Heart right ventricle (tissue), 16 donors: ENCODE results near the gene IVD. TPM values are rescaled to one million over a fixed set of nuclear protein-coding genes. Genes with fewer than 3 reads are reported as not detected.

Experiments
- ATAC-seq, 8 donors: fragments of 200-7000 bp; cut with Tn5 transposase; one replicate each; pipeline ENCODE4 v1.9.1; 2020; ENCODE audit warnings: mild to moderate bottlenecking in 8 of 8, moderate library complexity in 8 of 8, moderate number of reproducible peaks in 1 of 8
- DNase-seq, 2 donors: peaks; one replicate each; pipeline ENCODE4 v3.0.0-alpha.2; 2020
- H3K27ac ChIP-seq, 10 donors: fragments of 200-600 bp; sonication (generic) in 2 of 10; one replicate each; pipeline versions ENCODE4 v1.5.0 to v1.8.0; 2020 to 2022; ENCODE audit warnings: mild to moderate bottlenecking in 3 of 10
- H3K27me3 ChIP-seq, 7 donors: fragments of 200-600 bp; one replicate each; pipeline ENCODE4 v1.8.0; 2021 to 2022; ENCODE audit warnings: mild to moderate bottlenecking in 2 of 7
- H3K36me3 ChIP-seq, 9 donors: fragments of 200-600 bp; sonication (generic) in 1 of 9; one replicate each; pipeline versions ENCODE4 v1.5.0 to v1.8.0; 2020 to 2022; ENCODE audit warnings: mild to moderate bottlenecking in 2 of 9
- H3K4me1 ChIP-seq, 9 donors: fragments of 200-600 bp; sonication (generic) in 1 of 9; one replicate each; pipeline versions ENCODE4 v1.5.0 to v1.8.0; 2020 to 2022; ENCODE audit warnings: mild to moderate bottlenecking in 4 of 9
- H3K4me3 ChIP-seq, 10 donors: fragments of 200-600 bp; sonication (generic) in 2 of 10; one replicate each; pipeline versions ENCODE4 v1.5.0 to v1.8.0; 2020 to 2022; ENCODE audit warnings: mild to moderate bottlenecking in 7 of 10, moderate library complexity in 2 of 10
- H3K9me3 ChIP-seq, 11 donors: fragments of 200-600 bp in 10 of 11; sonication (generic) in 2 of 11; one replicate each; pipeline versions ENCODE4 v1.5.0 to v1.8.0; 2013 to 2022; ENCODE audit warnings: mild to moderate bottlenecking in 2 of 11, control low read depth in 1 of 11, moderate library complexity in 1 of 11
- WGBS, 2 donors: extraction: QIAGEN DNeasy Blood & Tissue Kit; methylation state at CpG; one replicate each; pipeline ENCODE4 v1.1.7; 2013; ENCODE audit warnings: inconsistent platforms in 1 of 2; 5-methylcytosine and 5-hydroxymethylcytosine counted together
- intact Hi-C, 10 donors: fragments of 100-400 bp; cut with DNase I; formaldehyde crosslinking; loops; one replicate each; pipeline versions ENCODE4 v1.11.1 to v1.14.2; 2022
- polyA plus RNA-seq, 2 donors: library from polyadenylated mRNA; stranded (reverse); fragments of 200-250 nt; gene quantifications; one replicate each; pipeline ENCODE4 v1.2.3, GENCODE V29; 2013
- total RNA-seq, 10 donors: library from RNA; stranded (reverse); fragmentation: NEBNext Ultra II Directional in 3 of 10; extraction: Animal tissue kit (Norgen Biotek cat#: 25700) in 3 of 10; gene quantifications; one replicate each; pipeline versions ENCODE4 v1.2.1 to v1.2.4, GENCODE V29; 2021 to 2023
- TF ChIP-seq, protein P1 (sequence below), 9 donors: fragments of 200-600 bp; sonication (generic) in 2 of 9; IDR thresholded peaks; one replicate each; pipeline versions ENCODE4 v1.5.0 to v1.8.0; 2021 to 2022; ENCODE audit warnings: antibody characterized with exemption in 9 of 9, mild to moderate bottlenecking in 5 of 9, moderate library complexity in 1 of 9
- donor health status: Arrhythmogenic right ventricular cardiomyopathy.
- donor health status: ischemic (EF 13 %, LVEDD 7.1; RV severe dilation, severe dysfunction).
- donor health status: healthy with polysubstance abuse.
- donor health status: DM: no; HTN: yes; CAD: no.
- donor health status: DM: no; HTN: no; CAD: no.
- donor health status: ischemic (EF 25% LVEDD 6.9; RV normal size, moderate dysfunction).
- donor health status: ischemic (EF 25% LVEDD 5.7; RV mildly dilated, moderate dysfunction).
- donor health status: healthy.
- donor health status: DM: yes; HTN: yes; CAD: no.
- donor health status: Ischemic cardiomyopathy.
- donor health status: ischemic (EF 35%, LVEDD 5.7; RV mildly dilated, moderate dysfunction).
- donor health status: nonischemic (EF 11% LVEDD 7.7; RV severe dilation, severe dysfunction).
- donor health status: DM: yes; HTN: yes; CAD: no.
- donor health status: PGD.
- donor health status: ischemic (EF 29% LVEDD 5.4; RV normal size, mild dysfunction).
- donor health status: nonischemic (EF 23%, LVEDD 6.1; RV moderate dilation, normal function).

The IVD gene
- total and polyA plus RNA-seq, 12 donors, result 42.2 to 143 (median 103) TPM

DNA sequence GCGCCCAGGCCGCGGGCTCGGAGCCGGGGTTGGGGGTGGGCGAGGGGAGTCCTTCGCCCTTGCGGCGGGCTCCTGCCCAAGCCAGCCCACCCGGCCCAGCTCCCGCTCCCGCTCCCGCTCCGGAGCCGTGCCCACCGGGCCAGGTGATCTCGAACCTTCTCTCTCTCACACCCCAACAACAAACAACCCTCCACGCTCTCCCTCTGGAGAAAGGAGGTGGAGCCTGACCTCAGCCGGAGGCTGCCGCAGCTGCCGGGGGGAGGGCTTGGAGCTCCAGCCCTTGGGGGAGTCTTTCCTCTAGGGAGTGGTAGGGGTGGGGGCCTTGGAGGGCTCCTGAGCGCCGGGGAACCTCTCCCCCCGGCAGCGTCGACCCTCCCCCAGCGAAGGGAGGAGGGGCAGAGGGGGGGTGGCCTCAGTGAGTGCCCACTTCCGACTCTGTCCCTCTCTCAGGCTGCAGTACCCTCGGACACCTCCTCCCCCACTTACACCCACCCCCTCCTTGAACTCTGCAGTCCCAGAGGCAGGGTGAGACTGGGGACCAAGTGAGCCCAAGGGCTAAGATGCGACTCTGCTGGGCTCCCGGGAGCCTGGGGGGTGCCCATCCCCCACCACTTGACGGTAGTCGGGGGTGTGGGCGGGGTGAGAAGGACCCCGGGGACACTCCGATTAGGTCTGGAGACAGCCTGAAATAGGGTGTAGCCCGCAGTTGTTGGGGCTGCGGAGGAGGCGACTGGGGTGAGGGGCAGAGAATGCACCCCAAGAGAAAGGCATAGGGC lies 30.7 kb downstream of the IVD start:
- TF ChIP-seq, protein P1, sequence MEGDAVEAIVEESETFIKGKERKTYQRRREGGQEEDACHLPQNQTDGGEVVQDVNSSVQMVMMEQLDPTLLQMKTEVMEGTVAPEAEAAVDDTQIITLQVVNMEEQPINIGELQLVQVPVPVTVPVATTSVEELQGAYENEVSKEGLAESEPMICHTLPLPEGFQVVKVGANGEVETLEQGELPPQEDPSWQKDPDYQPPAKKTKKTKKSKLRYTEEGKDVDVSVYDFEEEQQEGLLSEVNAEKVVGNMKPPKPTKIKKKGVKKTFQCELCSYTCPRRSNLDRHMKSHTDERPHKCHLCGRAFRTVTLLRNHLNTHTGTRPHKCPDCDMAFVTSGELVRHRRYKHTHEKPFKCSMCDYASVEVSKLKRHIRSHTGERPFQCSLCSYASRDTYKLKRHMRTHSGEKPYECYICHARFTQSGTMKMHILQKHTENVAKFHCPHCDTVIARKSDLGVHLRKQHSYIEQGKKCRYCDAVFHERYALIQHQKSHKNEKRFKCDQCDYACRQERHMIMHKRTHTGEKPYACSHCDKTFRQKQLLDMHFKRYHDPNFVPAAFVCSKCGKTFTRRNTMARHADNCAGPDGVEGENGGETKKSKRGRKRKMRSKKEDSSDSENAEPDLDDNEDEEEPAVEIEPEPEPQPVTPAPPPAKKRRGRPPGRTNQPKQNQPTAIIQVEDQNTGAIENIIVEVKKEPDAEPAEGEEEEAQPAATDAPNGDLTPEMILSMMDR (IDR thresholded peaks at IDR 0.05), result no peak
- H3K9me3 ChIP-seq, result no peaks in the 10 kb centered on the region
- H3K27me3 ChIP-seq, result peaks cover 10 to 64% (median 23%) of the 10 kb centered on the region in 7 donors
- peak overlapping the region; percentile 23 to 52 (median 48) for H3K4me3 ChIP-seq
- no peaks in the 10 kb centered on the region for H3K36me3 ChIP-seq
- H3K4me1 ChIP-seq, result peaks cover 16 to 48% (median 29%) of the 10 kb centered on the region in 9 donors
- no peak overlapping the region for H3K27ac ChIP-seq
- no peak for ATAC-seq
- intact Hi-C loops, result no loop called here
- WGBS, 2 donors, result 1 to 2% methylated on average over 32 to 39 of the region's 39 CpGs
- DNase-seq, result peak in 1 of 2 donors; percentile 27

DNA sequence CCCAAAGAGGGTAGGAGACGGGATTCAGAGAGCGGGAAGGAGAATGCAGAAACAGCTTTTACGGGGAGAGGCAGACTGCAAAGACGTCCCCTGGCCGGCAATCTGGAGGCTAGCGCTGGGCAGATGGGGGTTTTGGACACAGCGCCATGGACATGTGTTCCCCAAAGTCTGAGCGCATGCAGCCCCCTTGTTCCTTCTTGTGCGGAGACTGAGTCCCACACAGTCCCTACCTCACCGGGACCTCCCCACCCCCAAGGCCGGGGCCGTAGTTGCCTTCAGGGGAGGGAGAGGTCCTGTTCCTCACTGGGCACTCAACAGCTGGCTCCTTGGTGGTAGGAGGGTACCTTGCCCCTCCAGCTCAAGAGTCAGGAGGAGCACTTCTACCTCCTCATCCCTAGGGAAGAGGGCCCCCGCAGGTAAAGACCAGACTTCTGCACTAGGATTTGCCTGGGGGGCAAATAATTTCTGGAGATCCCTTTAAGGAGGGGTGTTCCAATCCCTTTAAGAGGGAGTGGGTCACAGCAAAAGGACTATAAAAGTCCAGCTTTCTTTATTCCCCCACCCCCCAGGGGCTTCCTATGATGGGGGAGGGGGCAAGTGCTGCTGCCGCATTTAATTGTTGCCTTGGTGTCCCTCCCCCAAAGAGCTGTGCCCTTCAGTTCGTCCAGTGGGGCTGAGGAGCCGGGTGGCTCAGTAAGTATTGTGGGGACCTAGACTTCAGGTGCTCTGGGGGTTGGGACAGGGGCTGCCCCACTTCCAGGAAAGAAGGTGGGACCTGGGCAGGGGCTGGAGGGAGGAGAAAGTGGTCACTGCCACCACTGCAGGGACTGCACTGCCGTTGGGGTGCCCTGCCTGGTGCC lies 31.5 kb downstream of the IVD start:
- intact Hi-C loops, result no loop called here
- Histone ChIP-seq H3K36me3 (no peaks in the 10 kb centered on the region), H3K27ac (no peak overlapping the region), H3K9me3 (no peaks in the 10 kb centered on the region), H3K4me3 (peak overlapping the region; percentile 23 to 52 (median 48)), H3K4me1 (peaks cover 16 to 50% (median 31%) of the 10 kb centered on the region in 9 donors), H3K27me3 (peaks cover 10 to 69% (median 23%) of the 10 kb centered on the region in 7 donors)
- ATAC-seq (no peak), DNase-seq (no peak)
- TF ChIP-seq, protein P1 (IDR thresholded peaks at IDR 0.05), result no peak
- WGBS, 2 donors, result 22 to 24% methylated on average over 17 of the region's 17 CpGs

DNA sequence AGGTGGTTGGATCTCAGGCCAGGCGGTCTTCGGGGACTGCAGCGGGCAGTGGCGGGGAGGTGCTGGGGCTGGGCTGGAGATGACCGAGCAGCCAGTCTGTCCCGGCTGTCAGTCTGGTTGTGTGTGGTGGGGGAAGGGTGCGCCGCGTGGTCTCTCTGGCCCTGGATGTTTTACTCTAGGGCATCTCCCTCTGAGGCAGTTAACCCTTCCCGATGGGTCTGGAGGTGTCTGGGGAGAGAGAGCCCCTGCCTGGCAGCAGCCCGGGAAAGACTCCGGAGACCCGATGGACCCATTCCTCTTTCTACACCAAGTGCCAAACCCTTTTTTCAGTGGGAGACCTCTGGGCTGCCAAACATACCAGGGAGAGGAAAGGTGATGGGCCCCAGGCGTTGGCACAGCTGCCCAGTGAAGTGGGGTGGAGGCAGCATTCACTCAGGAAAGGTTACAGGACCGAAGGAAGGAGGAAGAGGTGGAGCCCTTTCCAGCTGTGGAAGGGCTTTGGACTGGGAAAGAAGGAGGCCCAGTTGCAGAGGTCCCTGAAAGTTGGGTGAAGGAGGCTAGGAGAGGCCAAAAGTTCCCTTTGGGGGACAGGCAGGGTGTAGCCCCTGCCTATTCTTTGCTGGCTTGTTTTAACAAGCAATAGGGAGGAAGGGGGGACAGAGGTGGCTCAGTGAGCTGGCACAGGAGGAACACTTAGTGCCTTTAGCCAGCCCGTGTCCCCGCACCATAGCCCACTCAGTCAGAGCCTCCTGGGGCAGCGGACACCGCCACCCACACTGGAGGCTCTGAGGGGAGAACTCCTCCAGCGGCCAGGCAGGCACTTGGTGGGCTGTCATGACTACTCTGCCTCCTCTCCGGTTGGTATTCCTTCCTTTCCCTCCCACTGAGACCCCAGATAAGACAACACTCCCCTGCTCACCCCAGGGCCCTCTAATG lies 32.4 kb downstream of the IVD start:
- H3K27ac ChIP-seq, result no peak overlapping the region
- no peak for ATAC-seq
- H3K4me1 ChIP-seq, result peaks cover 19 to 59% (median 40%) of the 10 kb centered on the region in 9 donors
- intact Hi-C loops, result no loop called here
- H3K27me3 ChIP-seq, result peaks cover 10 to 73% (median 23%) of the 10 kb centered on the region in 7 donors
- no peak overlapping the region for H3K4me3 ChIP-seq
- H3K36me3 ChIP-seq, result no peaks in the 10 kb centered on the region
- WGBS, 2 donors, result 58 to 62% methylated on average over 21 of the region's 21 CpGs
- no peaks in the 10 kb centered on the region for H3K9me3 ChIP-seq
- no peak for DNase-seq
- TF ChIP-seq, protein P1 (IDR thresholded peaks at IDR 0.05), result no peak
